CD14-positive monocyte (primary cell): ENCODE results near the gene BRCC3. TPM values are rescaled to one million over a fixed set of nuclear protein-coding genes. Genes with fewer than 3 reads are reported as not detected.

Source experiments
- DNase-seq, 3 donors: peaks; one replicate each; pipeline ENCODE4 v3.0.0-alpha.2; 2011 to 2022
- H2AFZ ChIP-seq: 2 replicates; pipeline ENCODE4 v1.6.0; 2012; ENCODE audit warnings: mild to moderate bottlenecking, low read depth, low read length, inconsistent platforms; ENCODE audit not compliant: insufficient read depth, poor library complexity, severe bottlenecking
- H3K27ac ChIP-seq, 2 donors: 1 replicate in 1 of 2; 2 replicates in 1 of 2; pipeline ENCODE4 v1.5.1; 2012 to 2013; ENCODE audit warnings: low read length in 2 of 2, control low read depth in 1 of 2, inconsistent platforms in 1 of 2, low read depth in 1 of 2, mild to moderate bottlenecking in 1 of 2
- H3K27me3 ChIP-seq, 2 donors: one replicate each; pipeline versions ENCODE4 v1.6.0 to v1.6.1; 2011 to 2013; ENCODE audit warnings: low read length in 2 of 2; ENCODE audit not compliant: control insufficient read depth in 2 of 2, insufficient read depth in 2 of 2
- H3K36me3 ChIP-seq, 2 donors: replicated peaks in 1 of 2; 1 replicate in 1 of 2; 2 replicates in 1 of 2; pipeline versions ENCODE4 v1.5.1 to v1.6.1; 2012 to 2013; ENCODE audit warnings: low read length in 2 of 2, control low read depth in 1 of 2, inconsistent platforms in 1 of 2, mild to moderate bottlenecking in 1 of 2; ENCODE audit not compliant: insufficient read depth in 2 of 2, control insufficient read depth in 1 of 2
- H3K4me1 ChIP-seq, 2 donors: 1 replicate in 1 of 2; 2 replicates in 1 of 2; pipeline versions ENCODE4 v1.5.1 to v1.6.1; 2012 to 2013; ENCODE audit warnings: low read length in 2 of 2, control low read depth in 1 of 2, inconsistent platforms in 1 of 2, mild to moderate bottlenecking in 1 of 2, moderate library complexity in 1 of 2; ENCODE audit not compliant: insufficient read depth in 2 of 2, control insufficient read depth in 1 of 2
- H3K4me2 ChIP-seq: replicated peaks from 2 replicates; pipeline ENCODE3; 2012; ENCODE audit warnings: low read length, moderate library complexity, mild to moderate bottlenecking; ENCODE audit not compliant: poor library complexity, severe bottlenecking; ENCODE audit errors: extremely low read depth
- H3K4me3 ChIP-seq, 3 experiments: fragments of 200-600 bp in 1 of 3; sonication (generic) in 1 of 3; replicated peaks in 1 of 3; 1 replicate in 2 of 3; 2 replicates in 1 of 3; pipeline ENCODE4 v1.5.1; 2011 to 2013; ENCODE audit warnings: low read length in 3 of 3, mild to moderate bottlenecking in 3 of 3, control low read depth in 2 of 3, low read depth in 2 of 3, inconsistent platforms in 1 of 3, moderate library complexity in 1 of 3
- H3K79me2 ChIP-seq: 2 replicates; pipeline ENCODE4 v1.6.0; 2012; ENCODE audit warnings: mild to moderate bottlenecking, control low read depth, inconsistent platforms, low read length, moderate library complexity; ENCODE audit not compliant: insufficient read depth
- H3K9ac ChIP-seq: 2 replicates; pipeline ENCODE4 v1.6.0; 2017; ENCODE audit warnings: low read length, mild to moderate bottlenecking; ENCODE audit not compliant: insufficient read depth, poor library complexity, severe bottlenecking
- H3K9me3 ChIP-seq, 2 donors: replicated peaks in 1 of 2; 1 replicate in 1 of 2; 2 replicates in 1 of 2; pipeline versions ENCODE4 v1.5.1 to v1.6.1; 2012 to 2013; ENCODE audit warnings: low read length in 2 of 2, control low read depth in 1 of 2; ENCODE audit not compliant: control insufficient read depth in 1 of 2, insufficient read depth in 1 of 2
- H4K20me1 ChIP-seq: 2 replicates; pipeline ENCODE4 v1.6.0; 2012; ENCODE audit warnings: mild to moderate bottlenecking, low read length, control low read depth, moderate library complexity; ENCODE audit not compliant: insufficient read depth
- H3K27ac Mint-ChIP-seq, 7 donors: one replicate each; pipeline ENCODE4 v1.8.0; 2020; ENCODE audit warnings: mild to moderate bottlenecking in 7 of 7, mixed read lengths in 7 of 7, moderate library complexity in 6 of 7, inconsistent platforms in 2 of 7
- H3K27me3 Mint-ChIP-seq, 3 donors: one replicate each; pipeline ENCODE4 v1.8.0; 2021 to 2022; ENCODE audit warnings: low read depth in 3 of 3, mild to moderate bottlenecking in 3 of 3, mixed read lengths in 3 of 3, moderate library complexity in 3 of 3, inconsistent platforms in 1 of 3
- H3K36me3 Mint-ChIP-seq, 2 donors: one replicate each; pipeline ENCODE4 v1.8.0; 2020; ENCODE audit warnings: mixed read lengths in 2 of 2, inconsistent platforms in 1 of 2, mild to moderate bottlenecking in 1 of 2
- H3K4me1 Mint-ChIP-seq: one replicate; pipeline ENCODE4 v1.8.0; 2020; ENCODE audit warnings: mild to moderate bottlenecking, mixed read lengths
- H3K4me3 Mint-ChIP-seq, 2 donors: one replicate each; pipeline ENCODE4 v1.8.0; 2020; ENCODE audit warnings: mild to moderate bottlenecking in 2 of 2, mixed read lengths in 2 of 2, moderate library complexity in 1 of 2
- H3K9me3 Mint-ChIP-seq, 7 donors: one replicate each; pipeline ENCODE4 v1.8.0; 2020 to 2022; ENCODE audit warnings: mixed read lengths in 7 of 7, mild to moderate bottlenecking in 6 of 7, moderate library complexity in 6 of 7, inconsistent platforms in 2 of 7
- CTCF ChIP-seq: fragments of 200-600 bp; IDR thresholded peaks from one replicate; pipeline ENCODE4 v1.8.0; 2022; ENCODE audit warnings: antibody characterized with exemption, mild to moderate bottlenecking
- WGBS: methylation state at CpG from one replicate; pipeline ENCODE4 v1.1.5; 2013; ENCODE audit warnings: missing lambda C conversion rate; ENCODE audit not compliant: insufficient coverage; 5-methylcytosine and 5-hydroxymethylcytosine counted together
- intact Hi-C, 2 donors: fragments of 100-400 bp; cut with micrococcal nuclease; formaldehyde crosslinking; loops; one replicate each; pipeline versions ENCODE4 v1.15.0 to v1.15.1; 2023
- polyA plus RNA-seq, 3 donors: library from polyadenylated mRNA; depleted of rRNA in 1 of 3; unstranded in 2 of 3; stranded (reverse) in 1 of 3; fragments of 300-500 nt in 2 of 3; fragments of >200 nt in 1 of 3; fragmentation: Illumina TruSeq in 2 of 3; gene quantifications; 1 replicate in 2 of 3; 2 replicates in 1 of 3; pipeline ENCODE4 v1.2.3, GENCODE V29; 2012 to 2021

Gene BRCC3
- polyA plus RNA-seq, 3 donors = 8.4 to 21.7 (median 10.0) TPM

GRCh38 chrX:155056471-155056870, 14.8 kb upstream of the BRCC3 start:
- no peak overlapping the region for H3K27ac ChIP-seq
- no peak overlapping the region for H3K27ac Mint-ChIP-seq
- H3K27me3 ChIP-seq = no peaks in the 10 kb centered on the region
- H4K20me1 ChIP-seq = no peaks in the 10 kb centered on the region
- peaks cover 28 to 50% of the 10 kb centered on the region in 2 donors for H3K36me3 ChIP-seq
- no peak for TF ChIP-seq CTCF
- peaks cover 30 to 42% of the 10 kb centered on the region in 2 donors for H3K36me3 Mint-ChIP-seq
- H3K4me3 Mint-ChIP-seq = no peak overlapping the region
- H3K9me3 ChIP-seq = no peaks in the 10 kb centered on the region
- H3K9me3 Mint-ChIP-seq = no peaks in the 10 kb centered on the region
- H3K4me1 ChIP-seq = peaks cover 6% of the 10 kb centered on the region in 2 donors
- DNase-seq = no peak
- peaks cover 10% of the 10 kb centered on the region for H3K4me1 Mint-ChIP-seq
- H3K9ac ChIP-seq = no peak overlapping the region
- H3K4me3 ChIP-seq = no peak overlapping the region
- no peaks in the 10 kb centered on the region for H3K79me2 ChIP-seq
- no peak overlapping the region for H2AFZ ChIP-seq
- no CpG with 5 or more reads among the region's 1 CpG for WGBS
- no peak overlapping the region for H3K4me2 ChIP-seq
- no peaks in the 10 kb centered on the region for H3K27me3 Mint-ChIP-seq
- intact Hi-C loops = loop anchor here (2.0 to 10.0 kb wide), 2 partner anchors 72 to 76 kb away; no protein-coding TSS in a partner anchor

- H3K36me3 Mint-ChIP-seq = peaks cover 27 to 40% of the 10 kb centered on the region in 2 donors
- peak overlapping the region; percentile 43 for H2AFZ ChIP-seq
- H3K36me3 ChIP-seq = peaks cover 23 to 48% of the 10 kb centered on the region in 2 donors
- peaks cover 10% of the 10 kb centered on the region for H3K4me1 Mint-ChIP-seq
- H3K27ac Mint-ChIP-seq = no peak overlapping the region
- peak; percentile 70 for TF ChIP-seq CTCF
- peak overlapping the region; percentile 49 for H3K4me2 ChIP-seq
- no peaks in the 10 kb centered on the region for H3K79me2 ChIP-seq
- no peaks in the 10 kb centered on the region for H3K27me3 Mint-ChIP-seq
- H4K20me1 ChIP-seq = no peaks in the 10 kb centered on the region
- peak overlapping the region; percentile 39 to 57 for H3K4me3 Mint-ChIP-seq
- H3K27me3 ChIP-seq = no peaks in the 10 kb centered on the region
- H3K9me3 ChIP-seq = no peaks in the 10 kb centered on the region
- no peak overlapping the region for H3K9ac ChIP-seq
- intact Hi-C loops = loop anchor here (2.0 to 10.0 kb wide), 2 partner anchors 72 to 76 kb away; no protein-coding TSS in a partner anchor
- peak overlapping the region in 1 of 3 experiments; percentile 49 for H3K4me3 ChIP-seq
- H3K4me1 ChIP-seq = peaks cover 6% of the 10 kb centered on the region in 2 donors
- no peaks in the 10 kb centered on the region for H3K9me3 Mint-ChIP-seq
- 0% methylated on average over 9 of the region's 25 CpGs for WGBS
- no peak overlapping the region for H3K27ac ChIP-seq
- peak; percentile 47 to 62 (median 52) for DNase-seq
These were observed 14.2 kb upstream of the BRCC3 start for GRCh38 chrX:155056877-155057792.
